ENCODE data around the gene ARHGEF11. TPM values are rescaled to one million over a fixed set of nuclear protein-coding genes. Genes with fewer than 3 reads are reported as not detected.

ARHGEF11 gene
- total RNA-seq, 1 experiment from 2014 or later, result 41.1 TPM

DNA sequence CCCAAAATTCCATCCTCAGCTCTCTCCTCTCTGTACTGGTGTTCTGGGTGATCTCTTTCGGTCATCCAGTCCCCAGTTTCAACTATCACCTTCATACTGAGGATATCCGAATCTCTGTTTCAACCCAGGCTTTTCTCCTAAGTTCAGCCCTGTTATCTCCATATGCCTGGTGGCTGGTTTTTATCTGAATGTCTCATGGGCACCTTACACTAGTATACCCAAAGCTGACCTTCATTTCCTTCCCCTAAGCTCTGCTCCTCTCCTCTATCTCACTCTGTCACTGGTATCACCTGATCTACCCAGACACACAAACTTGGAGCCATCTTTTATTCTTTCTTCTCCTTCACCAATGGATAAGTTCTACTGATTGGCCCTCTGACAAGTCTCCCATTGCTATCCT lies 72.1 kb downstream of the ARHGEF11 start:
- Histone ChIP-seq H4K20me1 (ENCODE audit: control insufficient read depth, insufficient read depth, insufficient read length) (no peaks in the 10 kb centered on the region), H3K4ac (ENCODE audit: low read depth, low read length) (no peak overlapping the region), H4K8ac (replicated peaks; ENCODE audit: insufficient read length, low read depth, low read length) (no peak overlapping the region)

More for the DNA sequence above, 72.1 kb downstream of the ARHGEF11 start:
- H3K79me1 ChIP-seq (ENCODE audit: insufficient read depth, low read depth, low read length, poor library complexity, severe bottlenecking), result no peaks in the 10 kb centered on the region
- no peaks in the 10 kb centered on the region for H3K23me2 ChIP-seq (ENCODE audit: insufficient read length, low read depth, low read length, poor library complexity, severe bottlenecking)
- no peak overlapping the region for H4K5ac ChIP-seq (ENCODE audit: insufficient read length, low read depth, low read length)
- Mint-ChIP-seq H3K4me1 (peaks cover 24 to 26% of the 10 kb centered on the region in 2 experiments), H3K4me3 (no peak overlapping the region), H3K36me3 (ENCODE audit: insufficient read depth in 1 of 3, low read depth in 3 of 3) (peaks cover 25 to 85% (median 63%) of the 10 kb centered on the region in 3 experiments), H3K9me3 (no peaks in the 10 kb centered on the region), H3K27me3 (ENCODE audit: low read depth) (no peaks in the 10 kb centered on the region), H3K27ac (no peak overlapping the region)
- H2BK20ac ChIP-seq (ENCODE audit: low read depth, low read length, poor library complexity, severe bottlenecking), result no peak overlapping the region
- no peaks in the 10 kb centered on the region for H3K9me3 ChIP-seq (ENCODE audit: control insufficient read depth, low read depth, low read length)
- H3K56ac ChIP-seq (ENCODE audit: insufficient read length, low read depth, low read length), result no peak overlapping the region
- no peak overlapping the region for H2AK5ac ChIP-seq (ENCODE audit: insufficient read length, low read length)
- H3K4me1 ChIP-seq (ENCODE audit: insufficient read depth, low read length), result peaks cover 2% of the 10 kb centered on the region; the same call in 1 of the 2 replicates
- H2BK5ac ChIP-seq (ENCODE audit: insufficient read length, low read length), result no peak overlapping the region
- no peak overlapping the region for H3K4me2 ChIP-seq (ENCODE audit: insufficient read depth, insufficient read length, low read length)
- no peaks in the 10 kb centered on the region for H3K79me2 ChIP-seq (ENCODE audit: insufficient read depth, low read length)
- H2BK120ac ChIP-seq (ENCODE audit: low read depth, low read length, poor library complexity, severe bottlenecking), result no peak overlapping the region
- H3K9ac ChIP-seq (ENCODE audit: extremely low read depth, insufficient read length, low read length), result no peak overlapping the region
- WGBS (ENCODE audit: extremely low coverage, insufficient read length, low lambda C conversion rate), result no CpG with 5 or more reads among the region's 2 CpGs
- H3K18ac ChIP-seq (ENCODE audit: insufficient read length, low read depth, low read length), result no peak overlapping the region
- no peak overlapping the region for H3T11ph ChIP-seq (ENCODE audit: low read length)
- no peak overlapping the region for H4K91ac ChIP-seq (ENCODE audit: insufficient read length, low read depth, low read length)
- H3K27me3 ChIP-seq (ENCODE audit: insufficient read depth, low read length), result no peaks in the 10 kb centered on the region
- H3K14ac ChIP-seq (ENCODE audit: insufficient read depth, low read length), result no peak overlapping the region
- no peak overlapping the region for H3K23ac ChIP-seq (ENCODE audit: insufficient read length, low read depth, low read length)
- no peak overlapping the region for H3K27ac ChIP-seq (ENCODE audit: insufficient read length, low read depth, low read length)
- no peak overlapping the region for H2BK15ac ChIP-seq (ENCODE audit: low read depth, low read length)
- TF ChIP-seq CTCF (conservative IDR thresholded peaks at IDR 0.05), result no peak
- H2BK12ac ChIP-seq (ENCODE audit: insufficient read length, low read depth, low read length), result no peak overlapping the region
- no peak overlapping the region for H2AFZ ChIP-seq (ENCODE audit: low read length)
- no peak for DNase-seq

Measured in H9 (cell line).